HepG2 (cell line): ENCODE data around the gene ADCY9. TPM values are rescaled to one million over a fixed set of nuclear protein-coding genes. Genes with fewer than 3 reads are reported as not detected.
A peak's percentile ranks its signal among the peaks of the same experiment; 100 is the strongest.
"Not testable (repeated sequence)": the region's sequence is repeated elsewhere in the genome, so short reads cannot be mapped to it uniquely, and the experiment has no call there.

Experiments
- ATAC-seq: fragments of 200-7000 bp; cut with Tn5 transposase; 3 replicates; pipeline ENCODE4 v1.9.1; 2020; ENCODE audit warnings: mild to moderate bottlenecking, moderate library complexity
- BruUV-seq: library from RNA; stranded (reverse); fragments of 400-500 nt; replicated peaks from 2 replicates; lab custom pipeline; 2021; lab: Mats Ljungman, UMichigan
- CTCF ChIA-PET: fragments of 300-600 bp; formaldehyde crosslinking; extraction: SDS; loops from one replicate; lab custom pipeline; 2021; ENCODE audit warnings: low total read pairs, inconsistent platforms, low intra/inter-chr PET ratio; lab: Yijun Ruan, JAX
- POLR2A ChIA-PET: fragments of 350-600 bp; sonication (Branson Sonifier 250); formaldehyde crosslinking; loops from one replicate; lab custom pipeline; 2020; ENCODE audit warnings: antibody characterized with exemption, inconsistent platforms; lab: Yijun Ruan, JAX
- DNase-seq: peaks from one replicate; pipeline ENCODE4 v3.0.0-alpha.2; 2015; ENCODE audit warnings: low spot score
- FAIRE-seq: peaks from 3 replicates; lab custom pipeline; 2011; peaks lifted over from hg19 to GRCh38; lab: Jason Lieb, UNC
- H2AFZ ChIP-seq: one replicate; pipeline ENCODE4 v1.6.1; 2011; ENCODE audit warnings: low read length, inconsistent platforms
- H3K27ac ChIP-seq: fragments of 300-600 bp; 3 replicates; pipeline ENCODE4 v1.8.0; 2011; ENCODE audit warnings: mixed run types, mild to moderate bottlenecking, mixed read lengths, low read length, inconsistent platforms; ENCODE audit not compliant: insufficient read depth; ENCODE audit errors: extremely low read length
- H3K27me3 ChIP-seq, 2 experiments: fragments of 200-600 bp in 1 of 2; 2 replicates in 1 of 2; 3 replicates in 1 of 2; pipeline versions ENCODE4 v1.6.0 to v1.8.0; 2011; ENCODE audit warnings: low read length in 2 of 2, mild to moderate bottlenecking in 2 of 2, moderate library complexity in 2 of 2, inconsistent platforms in 1 of 2; ENCODE audit not compliant: insufficient read depth in 2 of 2, control insufficient read depth in 1 of 2
- H3K36me3 ChIP-seq, 2 experiments: fragments of 200-600 bp in 1 of 2; replicated peaks in 1 of 2; 2 replicates in 1 of 2; 3 replicates in 1 of 2; pipeline versions ENCODE4 v1.5.1 to v1.8.0; 2011; ENCODE audit warnings: low read length in 2 of 2, inconsistent platforms in 1 of 2; ENCODE audit not compliant: insufficient read depth in 2 of 2, control insufficient read depth in 1 of 2
- H3K4me1 ChIP-seq: 2 replicates; pipeline ENCODE4 v1.5.1; 2012; ENCODE audit warnings: low read length, inconsistent platforms; ENCODE audit not compliant: insufficient read depth
- H3K4me2 ChIP-seq: 2 replicates; pipeline ENCODE4 v1.6.0; 2011; ENCODE audit warnings: low read depth, low read length, inconsistent platforms
- H3K4me3 ChIP-seq, 3 experiments: fragments of 200-600 bp in 1 of 3; sonication (generic), shearing (Covaris generic) in 1 of 3; replicated peaks in 1 of 3; 2 replicates each; pipeline ENCODE4 v1.5.1; 2011 to 2016; ENCODE audit warnings: low read length in 3 of 3, inconsistent platforms in 2 of 3, low read depth in 2 of 3, mild to moderate bottlenecking in 2 of 3, control low read depth in 1 of 3, mixed read lengths in 1 of 3; ENCODE audit not compliant: insufficient read depth in 1 of 3
- H3K79me2 ChIP-seq: one replicate; pipeline ENCODE4 v1.6.1; 2011; ENCODE audit warnings: low read length, inconsistent platforms; ENCODE audit not compliant: insufficient read depth
- H3K9ac ChIP-seq: 2 replicates; pipeline ENCODE4 v1.6.0; 2011; ENCODE audit warnings: mild to moderate bottlenecking, low read depth, low read length, inconsistent platforms; ENCODE audit not compliant: insufficient read depth
- H3K9me3 ChIP-seq: 2 replicates; pipeline ENCODE4 v1.5.1; 2012; ENCODE audit warnings: mild to moderate bottlenecking, low read length
- H4K20me1 ChIP-seq: 2 replicates; pipeline ENCODE4 v1.6.0; 2011; ENCODE audit warnings: inconsistent platforms, mild to moderate bottlenecking, low read length, moderate library complexity; ENCODE audit not compliant: insufficient read depth
- EHMT2 ChIP-seq: fragments of 200-600 bp; sonication (generic); IDR thresholded peaks from 2 replicates; pipeline ENCODE4 v1.7.0; 2017; ENCODE audit warnings: antibody characterized with exemption, low read depth, low read length, borderline replicate concordance
- ELF1 ChIP-seq: sonication (generic); formaldehyde crosslinking; IDR thresholded peaks from 2 replicates; pipeline ENCODE4 v1.4.0; 2020; ENCODE audit warnings: missing genetic modification reagents
- NR2F1 ChIP-seq, 2 experiments: fragments of 450-650 bp in 1 of 2; formaldehyde crosslinking in 1 of 2; IDR thresholded peaks; 2 replicates each; pipeline versions ENCODE4 v1.5.0 to v1.6.1; 2016 to 2020; ENCODE audit warnings: mild to moderate bottlenecking in 1 of 2, missing compliant biosample characterization in 1 of 2, missing genetic modification reagents in 1 of 2, moderate library complexity in 1 of 2
- PRDM4 ChIP-seq: sonication (generic); formaldehyde crosslinking; IDR thresholded peaks from 2 replicates; pipeline ENCODE4 v1.9.0; 2021; ENCODE audit warnings: missing genetic modification reagents, borderline replicate concordance
- RCOR2 ChIP-seq: IDR thresholded peaks from 2 replicates; pipeline ENCODE4 v1.6.1; 2016; ENCODE audit warnings: missing biosample characterization, missing genetic modification reagents
- SRSF1 ChIP-seq: fragments of 200-400 bp; formaldehyde crosslinking; optimal IDR thresholded peaks from 2 replicates; pipeline ENCODE3; 2017; ENCODE audit warnings: mild to moderate bottlenecking, low read depth, low read length, moderate library complexity
- ZNF580 ChIP-seq: IDR thresholded peaks from 2 replicates; pipeline ENCODE4 v1.6.1; 2016; ENCODE audit warnings: low read depth, borderline replicate concordance
- ZNF709 ChIP-seq: sonication (generic); formaldehyde crosslinking; IDR thresholded peaks from 2 replicates; pipeline ENCODE4 v1.5.0; 2020; ENCODE audit warnings: mild to moderate bottlenecking, missing genetic modification reagents
- WGBS: methylation state at CpG from one replicate; pipeline ENCODE4 v1.1.6; 2017; ENCODE audit warnings: low lambda C conversion rate; 5-methylcytosine and 5-hydroxymethylcytosine counted together
- in situ Hi-C: cut with HindIII; loops from 2 replicates; pipeline ENCODE4 v1.10.0; 2017; ENCODE audit warnings: low pct_unique_long_range_greater_than_20kb; ENCODE audit not compliant: extremely low pct_ligation_motif_present
- intact Hi-C: fragments of 100-400 bp; cut with micrococcal nuclease; formaldehyde crosslinking; loops from one replicate; pipeline ENCODE4 v1.10.0; 2022; ENCODE audit not compliant: unreplicated experiment
- polyA plus RNA-seq, 8 experiments: library from polyadenylated mRNA; depleted of rRNA in 3 of 8; stranded (reverse) in 7 of 8; unstranded in 1 of 8; fragments of >200 nt; fragmentation: Illumina TruSeq in 4 of 8; extraction: Trizol in 4 of 8; gene quantifications; 2 replicates each; pipeline versions ENCODE4 v1.2.1 to v1.2.3, GENCODE V29; 2011 to 2016; ENCODE audit warnings: low read depth in 4 of 8, missing spikeins in 1 of 8, mixed read lengths in 1 of 8; ENCODE audit not compliant: insufficient read depth in 1 of 8
- total RNA-seq, 5 experiments: library from RNA; depleted of rRNA; stranded (reverse); fragments of >200 nt; fragmentation: Illumina TruSeq; extraction: Trizol; gene quantifications; 2 replicates each; pipeline ENCODE4 v1.2.3, GENCODE V29; 2016; ENCODE audit warnings: low read depth in 1 of 5
- TF ChIP-seq, protein P1 (sequence below): sonication (generic); formaldehyde crosslinking; IDR thresholded peaks from 2 replicates; pipeline ENCODE4 v1.5.0; 2020; ENCODE audit warnings: mild to moderate bottlenecking, missing genetic modification reagents, moderate library complexity

The ADCY9 gene
- total and polyA plus RNA-seq, 2 of the 13 experiments (the other 11 are each of a cell fraction or from before 2014, with no cell fraction given), result 11.2 to 13.9 TPM

GRCh38 chr16:3942146-3942545 is 174.1 kb downstream of the ADCY9 start:
- H3K4me2 ChIP-seq, H3K36me3 ChIP-seq, H4K20me1 ChIP-seq, in situ Hi-C loops, CTCF ChIA-PET, FAIRE-seq, H3K27me3 ChIP-seq, H2AFZ ChIP-seq, POLR2A ChIA-PET, H3K9me3 ChIP-seq, DNase-seq, H3K79me2 ChIP-seq, intact Hi-C loops, ATAC-seq, H3K4me1 ChIP-seq, H3K4me3 ChIP-seq, BruUV-seq, H3K9ac ChIP-seq, H3K27ac ChIP-seq: not testable (repeated sequence)
- WGBS, result 75% methylated on average over 4 of the region's 4 CpGs

DNA sequence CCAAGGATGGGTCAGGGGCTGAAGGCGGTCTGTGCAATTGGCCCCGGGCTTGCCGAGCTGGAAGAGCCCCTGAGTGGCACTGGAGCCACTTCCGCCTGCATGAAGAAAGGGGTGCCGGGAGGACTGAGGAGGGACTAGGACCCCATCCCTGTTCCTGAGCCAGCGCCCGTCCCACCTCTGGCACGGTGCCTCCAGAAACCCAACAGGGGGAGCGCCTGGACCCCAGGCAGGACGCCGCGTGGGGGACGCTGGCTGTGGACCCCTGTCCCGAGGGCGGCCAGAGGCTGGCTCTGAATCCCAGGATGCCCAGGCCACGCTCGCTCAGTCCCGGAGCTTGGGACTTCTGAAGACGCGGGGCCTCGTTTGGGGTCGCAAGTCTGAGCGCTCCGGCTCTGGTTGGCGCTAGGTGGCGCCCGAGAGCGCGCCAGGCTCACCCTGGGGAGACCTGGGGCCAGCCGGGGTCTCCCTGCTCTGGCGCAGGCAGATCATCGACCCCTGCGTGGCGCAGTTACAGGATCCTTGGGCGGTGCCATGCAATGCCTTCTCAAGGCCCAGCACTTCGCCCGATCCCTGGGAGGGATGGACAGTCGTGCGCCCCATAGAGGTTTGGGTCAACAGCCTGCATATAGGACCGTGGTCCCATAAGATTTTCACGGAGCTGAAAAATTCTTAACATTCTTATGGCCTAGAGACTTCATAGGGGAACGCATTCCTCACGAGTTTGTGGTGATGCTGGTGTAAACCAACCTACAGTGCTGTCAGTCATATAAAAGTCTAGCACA is 177.2 kb downstream of the ADCY9 start:
- Histone ChIP-seq H3K36me3 (no peaks in the 10 kb centered on the region), H3K4me3 (peak overlapping the region; percentile 51 to 79 (median 57)), H3K4me2 (peak overlapping the region; percentile 79), H3K9me3 (no peaks in the 10 kb centered on the region), H3K27ac (no peak overlapping the region), H3K9ac (no peak overlapping the region; the same call in 1 of the 2 replicates), H2AFZ (no peak overlapping the region), H3K79me2 (no peaks in the 10 kb centered on the region), H3K27me3 (peaks cover 2 to 4% of the 10 kb centered on the region in 2 experiments; a peak in 2 of 5 replicates), H4K20me1 (no peaks in the 10 kb centered on the region), H3K4me1 (peaks cover 10% of the 10 kb centered on the region)
- in situ Hi-C loops, result no loop called here
- FAIRE-seq (peak; percentile 36), ATAC-seq (peak; percentile 94), DNase-seq (peak; percentile 66)
- intact Hi-C loops, result no loop called here
- WGBS, result 0% methylated on average over 2 of the region's 43 CpGs
- ChIA-PET POLR2A (no interaction called here), CTCF (interaction anchor here (1.2 to 1.5 kb wide), 2 partner anchors 314 to 315 kb away, joined by 3 to 6 read pairs; no protein-coding TSS in a partner anchor)
- no TSS peak for BruUV-seq
- TF ChIP-seq ZNF709 (CRISPR knock-in tag) (no peak), SRSF1 (no peak), RCOR2 (CRISPR knock-in tag) (no peak), PRDM4 (no peak), EHMT2 (no peak), ZNF580 (CRISPR knock-in tag) (no peak), NR2F1 (CRISPR knock-in tag; IDR thresholded peaks at IDR 0.05) (no peak), ELF1 (CRISPR knock-in tag) (0 out of 2 replicates have a peak, but pooled peaks have one; percentile 23)
- TF ChIP-seq, protein P1, sequence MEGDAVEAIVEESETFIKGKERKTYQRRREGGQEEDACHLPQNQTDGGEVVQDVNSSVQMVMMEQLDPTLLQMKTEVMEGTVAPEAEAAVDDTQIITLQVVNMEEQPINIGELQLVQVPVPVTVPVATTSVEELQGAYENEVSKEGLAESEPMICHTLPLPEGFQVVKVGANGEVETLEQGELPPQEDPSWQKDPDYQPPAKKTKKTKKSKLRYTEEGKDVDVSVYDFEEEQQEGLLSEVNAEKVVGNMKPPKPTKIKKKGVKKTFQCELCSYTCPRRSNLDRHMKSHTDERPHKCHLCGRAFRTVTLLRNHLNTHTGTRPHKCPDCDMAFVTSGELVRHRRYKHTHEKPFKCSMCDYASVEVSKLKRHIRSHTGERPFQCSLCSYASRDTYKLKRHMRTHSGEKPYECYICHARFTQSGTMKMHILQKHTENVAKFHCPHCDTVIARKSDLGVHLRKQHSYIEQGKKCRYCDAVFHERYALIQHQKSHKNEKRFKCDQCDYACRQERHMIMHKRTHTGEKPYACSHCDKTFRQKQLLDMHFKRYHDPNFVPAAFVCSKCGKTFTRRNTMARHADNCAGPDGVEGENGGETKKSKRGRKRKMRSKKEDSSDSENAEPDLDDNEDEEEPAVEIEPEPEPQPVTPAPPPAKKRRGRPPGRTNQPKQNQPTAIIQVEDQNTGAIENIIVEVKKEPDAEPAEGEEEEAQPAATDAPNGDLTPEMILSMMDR (CRISPR knock-in tag), result peak; percentile 97
